Neuronal stem cell (in vitro differentiated cells): ENCODE data around the gene CCDC57.

Experiments
- DNase-seq: peaks from one replicate; pipeline ENCODE4 v3.0.0-alpha.2; 2013; ENCODE audit warnings: low spot score
- H2AFZ ChIP-seq: one replicate; pipeline ENCODE4 v1.6.1; 2013; ENCODE audit warnings: mild to moderate bottlenecking, low read length, inconsistent platforms
- H2AK5ac ChIP-seq: 2 replicates; pipeline ENCODE4 v1.6.1; 2013; ENCODE audit warnings: low read depth, mild to moderate bottlenecking, inconsistent platforms, low read length, moderate library complexity, mixed read lengths
- H2BK120ac ChIP-seq: 2 replicates; pipeline ENCODE4 v1.6.1; 2013; ENCODE audit warnings: low read depth, mild to moderate bottlenecking, inconsistent platforms, low read length, moderate library complexity, mixed read lengths
- H2BK12ac ChIP-seq: one replicate; pipeline ENCODE4 v1.6.1; 2013; ENCODE audit warnings: low read length, inconsistent platforms
- H2BK15ac ChIP-seq: 2 replicates; pipeline ENCODE4 v1.6.1; 2013; ENCODE audit warnings: mild to moderate bottlenecking, low read length, inconsistent platforms, mixed read lengths
- H2BK5ac ChIP-seq: one replicate; pipeline ENCODE4 v1.6.1; 2013; ENCODE audit warnings: inconsistent platforms, mild to moderate bottlenecking, low read length, moderate library complexity
- H3K14ac ChIP-seq: one replicate; pipeline ENCODE4 v1.6.1; 2013; ENCODE audit warnings: low read length, inconsistent platforms
- H3K18ac ChIP-seq: 2 replicates; pipeline ENCODE4 v1.6.1; 2013; ENCODE audit warnings: low read length, inconsistent platforms
- H3K23ac ChIP-seq: 2 replicates; pipeline ENCODE4 v1.6.1; 2013; ENCODE audit warnings: low read depth, mild to moderate bottlenecking, mixed read lengths, low read length, inconsistent platforms; ENCODE audit not compliant: poor library complexity
- H3K27ac ChIP-seq: replicated peaks from 3 replicates; pipeline ENCODE4 v1.5.1; 2013; ENCODE audit warnings: low read length, inconsistent platforms
- H3K27me3 ChIP-seq, 3 experiments: 2 replicates each; pipeline ENCODE4 v1.6.1; 2013; ENCODE audit warnings: low read length in 3 of 3, mild to moderate bottlenecking in 2 of 3, inconsistent platforms in 1 of 3, low read depth in 1 of 3, mixed read lengths in 1 of 3, moderate library complexity in 1 of 3; ENCODE audit not compliant: control insufficient read depth in 3 of 3, insufficient read depth in 3 of 3
- H3K36me3 ChIP-seq, 2 donors: replicated peaks in 1 of 2; 2 replicates each; pipeline ENCODE4 v1.6.1; 2013; ENCODE audit warnings: low read length in 2 of 2; ENCODE audit not compliant: control insufficient read depth in 2 of 2, insufficient read depth in 2 of 2
- H3K4ac ChIP-seq: 2 replicates; pipeline ENCODE4 v1.6.1; 2013; ENCODE audit warnings: inconsistent platforms, mild to moderate bottlenecking, low read length, moderate library complexity
- H3K4me1 ChIP-seq, 2 donors: 1 replicate in 1 of 2; 2 replicates in 1 of 2; pipeline ENCODE4 v1.6.1; 2013; ENCODE audit warnings: low read length in 2 of 2, low read depth in 1 of 2; ENCODE audit not compliant: control insufficient read depth in 2 of 2, insufficient read depth in 1 of 2
- H3K4me2 ChIP-seq: one replicate; pipeline ENCODE4 v1.6.1; 2013; ENCODE audit warnings: mild to moderate bottlenecking, low read length, inconsistent platforms; ENCODE audit not compliant: insufficient read depth, poor library complexity, severe bottlenecking
- H3K4me3 ChIP-seq, 2 donors: 2 replicates each; pipeline ENCODE4 v1.5.1; 2013; ENCODE audit warnings: low read length in 2 of 2, mild to moderate bottlenecking in 2 of 2, inconsistent platforms in 1 of 2, moderate library complexity in 1 of 2
- H3K79me1 ChIP-seq: one replicate; pipeline ENCODE4 v1.6.1; 2013; ENCODE audit warnings: low read depth, mild to moderate bottlenecking, inconsistent platforms, low read length, moderate library complexity
- H3K9ac ChIP-seq: one replicate; pipeline ENCODE4 v1.6.1; 2013; ENCODE audit warnings: mild to moderate bottlenecking, low read depth, low read length, inconsistent platforms; ENCODE audit not compliant: poor library complexity
- H3K9me3 ChIP-seq, 2 donors: replicated peaks in 1 of 2; 2 replicates each; pipeline versions ENCODE3 to v1.6.1; 2013; ENCODE audit warnings: low read length in 2 of 2, mild to moderate bottlenecking in 2 of 2, inconsistent platforms in 1 of 2, low read depth in 1 of 2, mixed read lengths in 1 of 2, moderate library complexity in 1 of 2; ENCODE audit not compliant: control insufficient read depth in 2 of 2, insufficient read depth in 1 of 2
- H4K8ac ChIP-seq: one replicate; pipeline ENCODE4 v1.6.1; 2013; ENCODE audit warnings: low read depth, mild to moderate bottlenecking, inconsistent platforms, low read length, moderate library complexity
- H4K91ac ChIP-seq: one replicate; pipeline ENCODE4 v1.6.1; 2013; ENCODE audit warnings: low read length, low read depth, mild to moderate bottlenecking, inconsistent platforms; ENCODE audit not compliant: poor library complexity
- WGBS, 2 donors: extraction: QIAGEN DNeasy Blood & Tissue Kit; methylation state at CpG; one replicate each; pipeline ENCODE4 v1.1.7; 2013; ENCODE audit warnings: missing lambda C conversion rate in 2 of 2, mixed read lengths in 1 of 2; ENCODE audit not compliant: insufficient read length in 2 of 2, insufficient replicate concordance in 1 of 2; ENCODE audit errors: extremely low coverage in 2 of 2; 5-methylcytosine and 5-hydroxymethylcytosine counted together

Gene CCDC57

GRCh38 chr17:82108961-82109475 is 103.6 kb downstream of the CCDC57 start:
- Histone ChIP-seq H3K79me1 (no peaks in the 10 kb centered on the region), H3K4me3 (no peak overlapping the region), H2AK5ac (no peak overlapping the region), H2BK15ac (no peak overlapping the region), H3K27ac (no peak overlapping the region), H2AFZ (no peak overlapping the region), H3K23ac (no peak overlapping the region), H3K4me2 (no peak overlapping the region), H3K4ac (no peak overlapping the region), H3K9ac (no peak overlapping the region), H3K4me1 (peaks cover 15% of the 10 kb centered on the region in 2 donors), H3K18ac (no peak overlapping the region), H2BK120ac (no peak overlapping the region), H4K91ac (no peak overlapping the region), H3K9me3 (no peaks in the 10 kb centered on the region), H3K14ac (no peak overlapping the region), H2BK5ac (no peak overlapping the region), H3K36me3 (peaks cover 8 to 27% of the 10 kb centered on the region in 2 donors), H4K8ac (no peak overlapping the region), H3K27me3 (no peaks in the 10 kb centered on the region), H2BK12ac (peak overlapping the region; percentile 63)
- DNase-seq = no peak
- WGBS, 2 donors = no CpG with 5 or more reads among the region's 14 CpGs

- no peak overlapping the region for H4K8ac ChIP-seq
- no peak overlapping the region for H2AK5ac ChIP-seq
- no peaks in the 10 kb centered on the region for H3K27me3 ChIP-seq
- no peaks in the 10 kb centered on the region for H3K9me3 ChIP-seq
- H3K4me3 ChIP-seq = no peak overlapping the region
- no peak overlapping the region for H3K4ac ChIP-seq
- H3K23ac ChIP-seq = peak overlapping the region; percentile 25
- peak overlapping the region; percentile 62 for H2BK15ac ChIP-seq
- no peaks in the 10 kb centered on the region for H3K79me1 ChIP-seq
- no peak overlapping the region for H4K91ac ChIP-seq
- H2BK12ac ChIP-seq = no peak overlapping the region
- no peak overlapping the region for H3K27ac ChIP-seq
- H2AFZ ChIP-seq = no peak overlapping the region
- H3K18ac ChIP-seq = no peak overlapping the region
- H2BK5ac ChIP-seq = no peak overlapping the region
- H3K4me2 ChIP-seq = no peak overlapping the region
- WGBS, 2 donors = no CpG with 5 or more reads among the region's 19 CpGs
- no peak overlapping the region for H3K9ac ChIP-seq
- peaks cover 20% of the 10 kb centered on the region in 2 donors for H3K4me1 ChIP-seq
- H3K36me3 ChIP-seq = peaks cover 4 to 25% of the 10 kb centered on the region in 2 donors
- no peak for DNase-seq
- no peak overlapping the region for H3K14ac ChIP-seq
- no peak overlapping the region for H2BK120ac ChIP-seq
Measured at GRCh38 chr17:82108496-82108945, 104.1 kb downstream of the CCDC57 start.

GRCh38 chr17:82108038-82108437 is 104.6 kb downstream of the CCDC57 start:
- H3K18ac ChIP-seq = peak overlapping the region; percentile 41
- H4K91ac ChIP-seq = peak overlapping the region; percentile 1
- H3K79me1 ChIP-seq = no peaks in the 10 kb centered on the region
- no peak overlapping the region for H2BK15ac ChIP-seq
- no peak overlapping the region for H4K8ac ChIP-seq
- peaks cover 21 to 23% of the 10 kb centered on the region in 2 donors for H3K4me1 ChIP-seq
- H3K27me3 ChIP-seq = no peaks in the 10 kb centered on the region
- peak overlapping the region; percentile 4 for H3K9ac ChIP-seq
- no peak overlapping the region for H3K4me3 ChIP-seq
- no CpG with 5 or more reads among the region's 14 CpGs for WGBS, 2 donors
- peaks cover 0 to 20% of the 10 kb centered on the region in 2 donors for H3K36me3 ChIP-seq
- H2BK120ac ChIP-seq = no peak overlapping the region
- H2AK5ac ChIP-seq = peak overlapping the region; percentile 23
- no peak overlapping the region for H3K14ac ChIP-seq
- H2BK12ac ChIP-seq = no peak overlapping the region
- H3K9me3 ChIP-seq = no peaks in the 10 kb centered on the region
- no peak overlapping the region for H2BK5ac ChIP-seq
- peak overlapping the region; percentile 25 for H3K23ac ChIP-seq
- no peak overlapping the region for H3K4ac ChIP-seq
- H3K27ac ChIP-seq = no peak overlapping the region
- H3K4me2 ChIP-seq = no peak overlapping the region
- no peak for DNase-seq
- no peak overlapping the region for H2AFZ ChIP-seq

- H3K18ac ChIP-seq = peak overlapping the region; percentile 32
- H2AFZ ChIP-seq = no peak overlapping the region
- no peak overlapping the region for H3K4ac ChIP-seq
- peak overlapping the region; percentile 87 for H2AK5ac ChIP-seq
- peak overlapping the region; percentile 88 for H2BK15ac ChIP-seq
- H3K9me3 ChIP-seq = no peaks in the 10 kb centered on the region
- peak overlapping the region; percentile 25 for H3K23ac ChIP-seq
- no peak overlapping the region for H2BK5ac ChIP-seq
- no peak overlapping the region for H3K9ac ChIP-seq
- no peak overlapping the region for H3K4me2 ChIP-seq
- H3K4me3 ChIP-seq = no peak overlapping the region
- peaks cover 25 to 27% of the 10 kb centered on the region in 2 donors for H3K4me1 ChIP-seq
- no peak overlapping the region for H3K14ac ChIP-seq
- H2BK12ac ChIP-seq = no peak overlapping the region
- no peak overlapping the region for H4K91ac ChIP-seq
- no peaks in the 10 kb centered on the region for H3K27me3 ChIP-seq
- WGBS, 2 donors = no CpG with 5 or more reads among the region's 24 CpGs
- no peaks in the 10 kb centered on the region for H3K79me1 ChIP-seq
- no peak overlapping the region for H3K27ac ChIP-seq
- DNase-seq = no peak
- peaks cover 0 to 17% of the 10 kb centered on the region in 2 donors for H3K36me3 ChIP-seq
- no peak overlapping the region for H4K8ac ChIP-seq
- no peak overlapping the region for H2BK120ac ChIP-seq
Measured at GRCh38 chr17:82107341-82107860, 105.2 kb downstream of the CCDC57 start.
